CD4-positive, alpha-beta T cell treated with Interleukin-4 for 1 hour (primary cell): ENCODE measurements around the gene FAT2.
"Not testable (repeated sequence)": the region's sequence is repeated elsewhere in the genome, so short reads cannot be mapped to it uniquely, and the experiment has no call there.

ENCODE experiments used
- DNase-seq, 2 donors: peaks; one replicate each; pipeline ENCODE4 v3.0.0-alpha.2; 2020 to 2022

FAT2 gene

DNA sequence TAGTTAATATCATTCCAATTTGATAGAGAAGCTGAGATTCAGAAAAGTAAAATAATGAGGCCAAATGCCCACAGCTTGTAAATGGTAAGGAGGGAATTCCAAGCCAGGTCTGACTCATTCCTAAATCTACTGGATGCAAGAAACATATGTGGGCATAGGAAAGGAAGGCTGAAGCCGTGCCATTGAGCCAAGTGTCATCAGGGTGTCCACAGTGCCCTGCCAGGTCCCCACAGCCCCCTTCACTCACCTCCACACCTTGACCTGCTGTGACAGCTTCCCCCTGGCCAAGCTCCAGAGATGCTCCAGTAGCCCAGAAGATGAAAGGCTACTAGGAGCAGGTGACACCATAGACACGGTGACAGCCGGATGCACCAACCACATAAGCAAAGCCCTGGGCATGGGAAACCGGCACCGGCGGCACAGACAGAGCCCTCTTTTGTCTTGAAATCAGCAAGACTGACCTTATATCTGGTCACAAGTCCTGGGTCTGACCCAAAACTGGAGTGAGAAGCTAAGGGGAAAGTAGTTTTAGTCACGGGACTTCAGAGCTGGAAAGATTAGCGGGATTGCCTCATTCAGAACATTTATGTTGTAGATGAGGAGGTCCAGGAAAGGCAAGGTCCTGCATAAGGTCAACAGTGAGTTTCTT is 20.1 kb upstream of the FAT2 start:
- no peak for DNase-seq

DNA sequence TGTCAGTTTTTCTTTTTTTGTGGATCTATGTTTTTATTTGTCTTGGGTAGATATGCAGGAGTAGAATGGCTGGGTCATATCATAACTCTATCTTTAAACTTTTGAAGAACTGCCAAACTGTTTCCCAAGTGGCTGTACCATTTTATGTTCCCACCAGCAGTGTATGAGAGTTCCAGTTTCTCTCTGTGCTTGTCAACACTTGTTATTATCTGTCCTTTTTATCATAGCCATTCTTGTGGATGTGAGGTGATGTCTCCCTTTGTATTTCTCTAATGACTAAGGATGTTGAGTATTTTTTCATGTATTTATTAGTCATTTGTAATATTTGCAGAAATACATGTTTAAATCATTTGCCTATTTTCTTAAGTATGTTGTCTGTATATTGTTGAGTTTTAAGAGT is 17.4 kb upstream of the FAT2 start:
- no peak for DNase-seq

DNA sequence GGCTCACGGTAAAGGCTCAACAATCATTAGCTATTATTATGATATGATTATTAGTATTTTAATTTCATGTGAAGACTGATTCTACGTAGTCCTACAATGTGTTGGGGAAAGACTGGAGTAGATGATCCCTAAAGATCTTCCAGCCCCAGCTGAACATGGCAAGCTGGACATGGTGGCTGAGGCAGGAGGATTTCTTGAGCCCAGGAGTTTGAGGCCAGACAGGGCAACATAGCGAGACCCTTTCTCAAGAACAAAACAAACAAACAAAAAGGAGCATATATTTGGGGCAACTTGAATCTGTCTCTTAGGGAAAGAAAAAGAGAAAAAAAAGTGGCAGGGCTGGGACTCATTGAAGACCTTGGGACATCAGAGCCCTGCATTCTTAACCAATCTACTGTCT is 16.2 kb upstream of the FAT2 start:
- DNase-seq, result no peak

DNA sequence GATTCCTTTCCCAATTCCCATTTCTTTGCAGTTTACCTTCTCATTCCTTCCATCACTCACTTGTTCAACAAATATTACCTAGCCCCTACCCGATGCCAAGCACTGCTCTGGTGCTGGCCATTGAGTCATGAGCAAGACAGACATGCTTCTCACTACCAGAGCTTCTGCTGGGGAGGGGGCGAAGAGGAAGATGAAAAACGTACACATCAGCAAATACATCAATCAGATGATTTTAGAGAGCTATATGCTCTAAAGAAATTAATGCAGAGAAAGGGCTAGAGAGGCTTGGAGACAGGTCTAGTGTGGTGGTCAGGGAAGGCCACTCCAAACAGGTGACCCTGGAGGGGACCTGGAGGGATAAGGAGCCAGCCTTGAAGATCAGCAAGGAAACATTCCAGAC is 14.4 kb upstream of the FAT2 start:
- DNase-seq, result no peak

DNA sequence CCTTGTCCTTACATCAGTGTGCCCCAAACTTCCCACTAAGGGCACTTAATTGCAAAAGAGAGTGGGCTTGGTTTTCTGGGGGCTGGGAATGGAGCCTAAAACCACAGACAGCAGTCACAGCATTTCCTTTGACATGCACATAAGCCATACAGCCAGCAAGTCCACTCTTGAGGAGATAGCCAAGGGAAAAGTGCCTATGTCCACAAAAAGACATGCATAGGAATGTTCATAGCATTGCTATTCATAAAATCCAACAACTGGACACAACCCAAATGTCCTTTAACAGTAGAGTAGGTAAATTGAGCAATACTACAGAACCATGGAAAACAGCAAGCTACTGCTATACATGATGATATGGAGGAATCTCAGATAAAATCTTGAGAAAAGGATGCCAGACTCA is 11.7 kb upstream of the FAT2 start:
- no peak for DNase-seq

DNA sequence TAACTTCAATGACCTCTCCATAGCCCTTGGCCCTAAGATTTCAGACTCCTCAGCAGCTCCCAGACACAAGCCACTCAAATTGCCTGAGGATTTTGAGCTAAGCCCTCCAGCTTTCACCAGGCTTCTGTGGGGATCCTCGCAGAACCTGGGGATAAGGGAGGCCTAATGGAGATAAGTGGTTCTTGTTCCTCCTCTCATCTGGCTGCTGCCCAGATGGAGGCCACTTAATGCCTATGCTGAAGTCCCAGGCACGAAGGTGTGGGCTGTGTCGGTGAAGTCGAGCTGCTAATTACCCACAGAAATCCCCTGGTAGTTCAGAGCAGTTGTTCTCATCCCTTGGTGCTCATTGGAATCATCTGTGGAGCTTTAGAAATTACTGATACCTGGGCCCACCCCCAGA is 10.3 kb upstream of the FAT2 start:
- DNase-seq, result no peak

DNA sequence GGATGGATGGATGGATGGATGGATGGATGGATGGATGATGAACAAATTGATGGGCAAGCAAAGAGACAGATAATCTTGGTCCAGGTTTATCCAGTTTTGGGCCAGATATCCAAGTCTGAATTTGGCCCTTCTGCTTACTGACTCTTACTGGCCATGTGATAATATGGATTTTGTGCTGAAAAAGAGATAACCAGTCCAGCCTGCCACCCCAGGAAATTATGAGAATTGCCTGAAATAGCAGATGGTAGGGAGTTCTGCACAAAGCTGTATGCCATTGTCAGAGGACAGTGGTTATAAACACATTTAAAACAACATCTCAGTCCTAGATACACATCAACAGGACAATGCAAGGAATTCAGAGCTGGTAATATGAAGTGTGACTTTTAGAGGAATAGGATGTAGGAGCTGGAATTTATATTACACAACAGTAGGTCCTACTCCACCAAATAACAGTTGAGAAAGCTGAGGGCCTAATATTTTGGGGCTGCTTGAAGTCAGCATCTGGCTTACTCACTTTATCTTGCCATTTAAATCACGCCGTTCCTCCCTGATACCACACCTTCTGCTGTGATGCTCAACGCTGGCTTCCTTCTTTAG is 9.0 kb upstream of the FAT2 start:
- no peak for DNase-seq

DNA sequence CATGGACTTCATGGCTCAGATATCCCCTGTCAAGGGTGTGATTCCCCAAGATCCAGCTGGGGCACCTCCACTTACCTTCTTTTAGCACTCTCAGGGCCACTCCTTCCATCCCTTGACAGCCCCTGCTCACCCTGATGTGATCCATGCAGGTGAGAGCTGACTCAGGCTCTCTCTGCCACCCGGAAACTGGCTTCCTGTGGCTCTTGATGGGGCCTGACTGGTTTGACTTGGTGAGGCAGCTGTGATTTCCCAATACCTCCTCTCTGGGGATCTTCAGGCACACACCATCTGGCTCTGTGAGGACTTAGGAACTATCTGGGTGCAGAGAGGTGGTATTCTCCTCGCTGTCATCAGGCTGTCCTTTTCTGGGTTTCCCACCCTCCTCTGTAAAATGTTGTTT is 7.9 kb upstream of the FAT2 start:
- no peak for DNase-seq

DNA sequence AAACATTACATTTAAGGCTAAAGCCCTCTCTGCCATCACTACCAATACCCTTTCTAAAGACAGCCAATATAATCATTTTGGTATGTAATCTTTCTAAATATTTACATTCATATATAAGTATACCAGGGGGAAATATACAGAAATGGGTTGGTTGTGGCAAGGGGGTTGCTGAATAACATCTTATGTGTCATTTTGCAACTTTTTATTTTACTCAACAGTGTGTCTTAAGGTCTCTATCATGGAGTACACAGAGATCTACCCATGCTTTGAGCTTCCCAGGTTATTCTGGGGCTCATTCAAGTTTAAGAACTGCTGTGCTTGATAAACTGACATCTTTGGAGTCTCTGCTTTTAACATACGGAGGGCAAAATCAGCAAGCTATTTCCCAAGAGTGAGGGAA is 7.4 kb upstream of the FAT2 start:
- DNase-seq, result no peak

DNA sequence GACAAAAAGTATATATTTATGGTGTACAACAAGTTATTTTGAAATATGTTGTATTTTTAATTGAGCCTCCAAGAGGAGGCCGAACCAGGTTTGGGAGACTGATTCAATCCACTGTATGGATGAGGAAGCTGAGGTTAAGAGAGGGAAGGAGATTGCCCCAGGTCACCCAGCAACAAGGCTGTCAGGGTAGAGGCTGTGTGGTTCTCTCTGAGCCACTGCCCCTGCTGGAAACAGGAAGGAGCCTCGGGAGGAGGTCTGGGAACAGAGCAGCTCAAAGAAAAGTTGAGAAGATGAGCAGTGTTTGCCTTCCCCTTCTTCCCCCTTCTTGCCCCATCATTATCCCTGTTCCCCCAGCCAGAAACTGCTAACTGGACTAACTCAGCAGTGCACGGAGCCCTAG is 6.6 kb upstream of the FAT2 start:
- no peak for DNase-seq

DNA sequence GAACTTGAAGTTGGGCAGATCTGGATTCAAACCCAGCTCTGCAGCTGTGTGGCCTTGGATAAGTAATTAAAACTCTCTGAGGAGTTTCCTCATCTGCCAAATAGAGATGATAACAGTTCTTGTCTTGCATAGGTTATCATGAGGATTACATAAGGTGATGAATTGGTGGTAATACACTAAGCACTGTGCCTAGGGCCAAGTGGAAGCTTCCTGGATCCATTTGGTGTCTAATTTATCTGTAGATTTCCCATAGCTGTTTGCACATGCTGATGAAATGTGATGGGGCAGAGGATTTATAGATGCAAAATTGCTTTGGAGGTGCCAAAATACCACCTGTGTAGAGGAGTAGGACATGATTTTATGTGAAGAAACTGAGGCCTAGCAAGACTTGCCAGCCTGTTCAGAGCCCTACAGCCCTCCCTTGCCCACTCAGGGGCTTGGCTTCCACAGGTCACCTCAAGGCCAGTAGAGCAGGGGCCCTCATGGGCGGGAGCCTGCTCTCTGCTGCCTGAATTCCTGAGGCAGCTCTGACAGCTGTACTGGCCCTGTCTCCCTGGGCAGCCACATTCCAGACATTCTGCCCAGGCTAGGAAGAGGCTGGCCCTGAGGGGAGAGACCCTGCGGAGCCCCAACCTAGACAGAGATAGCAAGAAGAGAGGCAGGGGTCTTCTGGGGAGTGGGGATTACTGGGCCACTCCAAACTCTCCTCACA is 5.9 kb upstream of the FAT2 start:
- no peak for DNase-seq

DNA sequence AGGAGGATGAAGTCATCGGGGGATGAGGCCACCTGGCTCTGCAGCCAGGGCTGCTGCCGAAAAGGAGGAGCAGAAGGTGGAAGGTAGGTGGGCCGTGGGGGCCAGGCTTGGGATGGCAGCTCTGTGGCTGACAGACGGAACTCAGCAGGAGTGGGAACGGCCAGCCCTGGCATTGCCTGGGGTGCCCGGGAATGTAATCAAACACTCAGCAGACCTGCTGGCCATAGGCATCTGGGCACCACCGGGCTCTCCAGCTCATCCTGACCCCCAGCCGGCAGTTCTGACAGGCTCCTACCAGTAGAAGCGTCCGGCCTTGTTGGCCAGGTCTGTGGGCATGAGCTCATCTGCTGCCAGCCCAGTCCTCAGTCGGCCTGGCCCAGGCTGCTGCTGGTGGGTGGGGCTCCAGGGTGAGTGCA is 4.3 kb upstream of the FAT2 start:
- no peak for DNase-seq

DNA sequence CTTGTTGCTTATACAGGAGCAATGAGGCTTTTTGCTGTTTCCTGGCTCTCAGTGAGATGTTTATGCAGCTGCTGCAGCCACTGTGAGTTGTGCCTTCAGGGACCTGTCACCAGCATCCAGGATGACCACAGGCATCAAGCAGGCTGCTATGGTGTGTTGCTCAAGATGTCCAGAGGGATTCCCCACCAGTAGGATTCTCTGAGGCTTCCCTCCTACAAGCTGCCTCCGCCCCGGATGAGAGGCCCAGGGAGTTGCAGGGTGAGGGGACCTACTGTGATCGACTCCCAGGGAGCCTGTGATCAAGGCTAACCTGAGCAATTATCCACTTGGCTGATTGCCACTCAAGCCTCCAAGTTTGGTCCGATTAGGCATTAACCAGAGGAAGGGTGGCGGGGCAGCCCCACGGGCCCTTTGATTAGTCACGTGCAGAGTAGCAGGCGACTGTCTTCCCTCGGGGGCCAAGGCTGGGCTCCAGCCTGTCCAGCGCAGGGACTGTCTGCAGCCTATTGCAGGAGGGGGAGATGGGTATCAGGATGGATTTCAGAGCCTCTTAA is 1.8 kb upstream of the FAT2 start:
- no peak for DNase-seq

DNA sequence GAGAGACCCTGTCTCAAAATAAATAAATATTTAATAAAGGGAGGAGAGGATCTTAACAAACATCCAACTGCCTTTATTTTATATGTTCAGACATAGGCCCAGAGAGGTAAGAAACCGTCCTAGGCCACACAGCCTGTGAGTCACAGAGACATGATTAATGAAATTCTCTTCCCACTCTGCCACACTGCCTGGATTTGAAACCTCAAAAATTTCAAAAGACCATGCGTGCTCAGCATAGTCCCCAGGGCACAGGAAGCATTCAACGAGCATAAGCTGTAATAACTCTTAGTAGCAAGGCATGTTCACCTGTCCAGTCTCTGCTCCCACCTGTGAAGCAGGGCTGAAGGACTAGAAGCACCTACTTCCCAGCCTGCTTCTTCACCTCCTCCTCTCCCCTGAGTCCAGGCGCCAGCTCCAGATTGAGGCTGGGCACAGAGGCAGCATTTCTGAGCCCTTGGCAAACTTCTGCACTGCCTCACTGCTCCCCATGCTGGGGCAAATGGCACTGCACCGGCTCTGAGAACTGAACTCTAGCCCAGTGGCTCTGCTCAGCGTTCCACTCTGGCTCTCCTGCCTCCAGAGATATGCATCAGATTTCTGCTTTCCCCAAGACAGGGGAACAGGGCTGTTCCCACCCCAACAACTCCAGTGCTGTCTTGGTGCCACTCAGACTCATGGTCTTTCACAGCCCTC is 1.1 kb downstream of the FAT2 start:
- DNase-seq, result no peak

DNA sequence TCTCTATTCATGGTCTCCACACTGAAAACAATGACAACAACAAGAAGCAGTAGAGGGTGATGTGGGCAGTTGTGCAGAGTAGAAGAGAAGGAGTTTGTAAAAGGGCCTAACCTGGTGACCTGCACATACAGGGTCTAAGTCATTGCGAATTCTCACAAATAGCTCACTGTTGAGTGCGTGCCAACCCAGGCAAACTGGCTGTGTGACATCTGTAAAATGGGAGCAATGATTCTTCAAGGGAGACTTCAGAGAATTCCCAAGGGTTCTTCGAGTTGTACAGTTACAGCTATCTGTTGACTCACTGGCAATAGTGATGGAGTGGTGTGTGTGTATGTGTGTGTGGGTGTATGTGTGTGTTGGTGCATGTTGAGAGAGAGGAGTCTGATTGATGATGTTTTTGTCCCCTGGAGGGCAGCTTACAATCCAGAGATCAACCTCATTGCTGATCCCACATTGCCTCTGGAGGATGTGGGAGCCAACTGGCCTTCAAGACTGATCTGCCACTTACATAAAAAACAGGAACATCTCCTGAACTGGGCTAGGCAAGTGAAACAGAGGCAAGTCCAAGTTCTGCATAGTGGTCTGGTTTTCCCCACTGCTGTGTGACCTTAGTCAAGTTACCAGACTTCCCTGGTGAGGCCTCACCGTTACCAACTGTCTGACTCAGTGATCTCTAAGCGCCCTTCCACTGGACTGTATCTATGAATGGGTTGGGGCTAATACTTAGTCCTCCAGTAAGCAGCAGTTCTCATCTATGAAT is 3.2 kb downstream of the FAT2 start:
- DNase-seq, result no peak

DNA sequence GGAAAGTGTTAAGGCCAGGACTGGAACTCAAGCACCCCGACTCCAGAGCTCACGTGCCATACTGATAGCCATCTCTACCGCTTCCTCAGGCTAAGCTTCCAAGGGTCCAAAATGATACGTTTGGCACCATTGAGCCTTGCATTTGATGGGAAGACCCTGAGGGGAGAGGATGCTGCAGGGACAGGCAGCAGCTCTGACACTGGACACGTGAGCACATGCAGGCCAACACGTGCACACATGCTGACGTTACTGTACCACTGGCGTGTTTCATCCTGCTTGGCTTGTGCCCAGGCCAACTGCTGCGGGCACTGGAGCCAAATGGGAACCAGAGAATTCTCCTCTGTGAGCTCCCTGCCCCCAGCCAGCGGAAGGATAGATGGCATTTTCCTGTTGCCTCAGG is 5.2 kb downstream of the FAT2 start:
- DNase-seq, result no peak

DNA sequence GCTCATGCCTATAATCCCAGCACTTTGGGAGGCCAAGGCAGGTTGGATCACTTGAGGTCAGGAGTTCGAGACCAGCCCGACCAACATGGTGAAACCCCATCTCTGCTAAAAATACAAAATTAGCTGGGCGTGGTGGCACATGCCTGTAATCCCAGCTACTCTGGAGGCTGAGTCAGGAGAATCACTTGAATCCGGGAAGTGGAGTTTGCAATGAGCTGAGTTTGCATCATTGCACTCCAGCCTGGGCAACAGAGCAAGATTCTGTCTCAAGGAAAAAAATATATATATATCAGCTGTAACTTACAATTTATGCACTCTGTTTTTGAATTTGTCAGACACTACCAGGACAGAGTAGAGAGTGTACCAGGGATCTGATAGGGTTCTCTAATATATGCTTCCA is 5.8 kb downstream of the FAT2 start:
- DNase-seq, result not testable (repeated sequence)

DNA sequence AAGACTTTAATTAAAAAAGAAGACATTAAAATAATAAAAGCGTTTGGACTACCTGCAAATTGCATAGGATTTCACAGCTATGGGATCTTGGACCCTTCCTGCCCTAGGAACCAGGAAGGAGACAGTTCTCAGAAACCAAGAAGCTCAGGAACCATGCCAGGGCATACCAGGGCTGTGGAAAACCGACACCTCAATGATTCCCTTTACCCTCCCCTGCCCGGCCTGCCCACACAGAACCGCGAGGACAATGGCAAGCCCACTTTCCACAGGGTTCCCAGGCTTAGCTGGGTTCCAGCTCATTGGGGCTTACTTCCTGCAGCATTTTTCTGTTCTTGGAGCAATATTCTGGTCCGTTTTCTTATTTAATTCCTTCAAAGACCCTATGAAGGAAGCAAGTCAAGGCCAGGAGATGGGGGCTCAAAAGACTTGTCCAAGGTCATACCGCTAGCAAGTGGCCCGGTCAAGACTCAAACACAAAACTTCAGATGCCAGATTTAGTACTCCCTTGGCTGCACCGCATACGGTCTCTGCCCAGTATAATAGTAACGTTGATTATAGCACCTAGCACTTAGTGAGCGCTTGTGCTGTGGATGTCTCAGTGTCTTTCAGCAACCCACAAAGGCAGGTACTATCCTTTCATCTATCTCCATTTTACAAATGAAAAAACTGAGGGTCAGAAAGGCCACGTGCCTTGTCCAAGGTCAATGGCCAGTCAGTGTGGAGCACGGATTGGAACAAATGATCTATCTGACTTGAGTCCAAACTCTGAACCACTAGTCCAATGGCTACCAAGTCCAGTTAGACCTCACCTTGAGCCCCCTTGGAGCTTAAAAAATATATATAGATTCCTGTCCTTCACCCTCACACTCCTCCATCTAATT is 6.8 kb downstream of the FAT2 start:
- no peak for DNase-seq

DNA sequence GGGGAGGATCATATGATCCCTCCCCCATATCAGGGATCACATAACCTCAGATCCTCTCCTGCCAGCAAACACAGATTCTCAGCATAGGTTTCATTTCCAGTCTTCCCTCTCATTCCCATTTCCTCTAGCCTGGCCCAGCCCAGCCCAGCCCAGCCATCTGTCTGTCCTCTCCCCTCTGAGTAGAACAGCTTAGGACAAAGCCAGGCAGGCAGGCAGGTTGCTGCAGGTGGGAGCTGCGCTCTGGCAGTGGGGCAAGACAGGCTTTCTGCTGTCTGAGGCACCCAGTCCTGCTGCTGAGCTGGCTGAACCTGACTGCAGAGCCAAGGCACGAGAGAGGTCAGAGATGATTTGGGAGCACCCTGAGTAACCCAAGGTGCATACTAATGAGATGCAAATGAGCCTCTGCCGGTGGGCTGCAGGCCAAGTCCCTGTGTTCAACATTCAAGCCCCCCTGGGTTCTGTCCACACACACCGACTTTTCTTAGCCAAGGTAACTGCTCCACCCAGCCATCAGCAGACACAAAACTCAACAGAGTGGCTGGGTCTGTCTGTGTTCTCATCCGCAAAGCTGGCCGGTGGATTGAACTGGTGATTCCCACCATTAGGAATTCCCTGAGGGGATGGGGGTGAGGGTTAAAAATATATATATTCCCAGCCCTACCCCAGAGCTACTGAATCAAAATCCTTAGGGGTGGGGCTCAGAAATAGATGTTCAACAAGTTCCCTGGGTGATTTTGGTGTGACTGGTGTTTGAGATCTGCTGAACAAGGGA is 9.1 kb downstream of the FAT2 start:
- no peak for DNase-seq

DNA sequence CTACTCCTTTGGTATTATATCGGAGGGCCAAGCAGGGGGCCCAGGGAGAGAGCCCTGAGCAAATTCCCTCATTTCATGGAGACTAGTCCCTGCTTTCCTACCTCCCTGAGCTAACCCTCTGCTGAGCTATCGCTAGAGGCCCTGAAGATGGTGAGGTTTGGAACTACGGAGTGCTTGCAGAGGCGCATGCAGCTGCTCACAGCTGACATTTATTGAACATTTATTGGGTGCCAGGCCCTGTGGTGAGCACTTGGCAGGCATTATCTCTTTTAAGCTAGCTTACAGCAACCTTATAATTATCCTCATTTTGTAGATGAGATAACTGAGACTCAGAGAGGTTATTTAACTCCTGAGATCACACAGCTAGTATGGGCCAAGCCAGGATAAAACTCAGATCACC is 9.8 kb downstream of the FAT2 start:
- DNase-seq, result no peak

DNA sequence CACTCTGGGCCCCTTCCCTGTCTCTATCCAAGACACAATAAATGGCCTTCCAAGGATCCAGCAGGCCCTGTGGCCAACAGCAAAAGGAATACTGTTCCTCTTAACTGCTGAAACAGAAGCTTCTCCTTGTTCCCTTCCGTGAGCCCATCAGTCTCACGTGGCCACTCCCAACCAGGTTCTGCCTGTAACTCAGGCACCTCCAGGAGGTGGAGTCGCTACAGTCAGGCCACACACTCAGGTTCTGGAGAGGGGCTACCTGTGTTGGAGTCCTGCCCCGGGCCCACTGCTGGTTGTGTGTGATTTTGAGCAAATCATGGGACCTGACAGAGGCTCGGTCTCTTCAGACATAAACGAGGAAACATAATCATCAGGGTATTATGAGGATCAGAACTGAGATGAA is 10.3 kb downstream of the FAT2 start:
- DNase-seq, result no peak
